Duodenal mucosa (tissue), 2 donors: ENCODE data around the gene CYBC1.

Experiments
- H3K27ac ChIP-seq: one replicate; pipeline ENCODE4 v1.7.0; 2013; ENCODE audit warnings: low read depth, low read length
- H3K27me3 ChIP-seq, 2 donors: one replicate each; pipeline ENCODE4 v1.7.0; 2013; ENCODE audit warnings: low read length in 2 of 2, control low read depth in 1 of 2; ENCODE audit not compliant: insufficient read depth in 2 of 2, control insufficient read depth in 1 of 2
- H3K36me3 ChIP-seq, 2 donors: one replicate each; pipeline ENCODE4 v1.7.0; 2013; ENCODE audit warnings: low read length in 2 of 2, control low read depth in 1 of 2; ENCODE audit not compliant: insufficient read depth in 2 of 2, control insufficient read depth in 1 of 2
- H3K4me1 ChIP-seq, 2 donors: one replicate each; pipeline ENCODE4 v1.7.0; 2013; ENCODE audit warnings: low read length in 2 of 2, control low read depth in 1 of 2; ENCODE audit not compliant: insufficient read depth in 2 of 2, control insufficient read depth in 1 of 2
- H3K4me3 ChIP-seq, 2 donors: one replicate each; pipeline ENCODE4 v1.7.0; 2013; ENCODE audit warnings: low read length in 2 of 2, low read depth in 1 of 2
- H3K9ac ChIP-seq, 2 donors: one replicate each; pipeline ENCODE4 v1.7.0; 2013; ENCODE audit warnings: low read length in 2 of 2, low read depth in 1 of 2
- H3K9me3 ChIP-seq, 2 donors: one replicate each; pipeline ENCODE4 v1.7.0; 2013; ENCODE audit warnings: low read length in 2 of 2, control low read depth in 1 of 2; ENCODE audit not compliant: control insufficient read depth in 1 of 2

Gene CYBC1

DNA sequence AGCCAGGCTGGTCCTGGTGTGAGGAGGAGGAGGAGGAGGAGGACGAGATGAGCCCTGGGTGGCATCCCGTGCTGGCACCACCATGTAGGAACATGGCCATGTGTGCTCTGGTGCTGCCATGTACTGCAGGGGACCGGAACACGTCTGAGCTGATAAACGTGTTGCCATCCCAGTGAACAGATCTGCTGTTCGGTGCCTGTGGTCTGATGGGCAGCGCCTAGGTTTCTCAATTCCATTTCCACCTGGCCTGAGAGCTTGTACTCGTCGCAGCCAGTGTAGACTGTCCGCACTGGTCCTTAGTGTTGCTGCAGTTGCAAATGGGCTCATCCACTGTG is 40.6 kb upstream of the CYBC1 start:
- Histone ChIP-seq H3K9ac (no peak overlapping the region), H3K27ac (no peak overlapping the region), H3K4me3 (no peak overlapping the region)

GRCh38 chr17:82490512-82491195 is 40.1 kb upstream of the CYBC1 start:
- no peak overlapping the region for H3K9ac ChIP-seq

More for the DNA sequence above, 40.6 kb upstream of the CYBC1 start:
- Histone ChIP-seq H3K9me3 (no peaks in the 10 kb centered on the region), H3K4me1 (peaks cover 2 to 7% of the 10 kb centered on the region in 2 donors), H3K36me3 (peaks cover 13 to 22% of the 10 kb centered on the region in 2 donors), H3K27me3 (no peaks in the 10 kb centered on the region)

DNA sequence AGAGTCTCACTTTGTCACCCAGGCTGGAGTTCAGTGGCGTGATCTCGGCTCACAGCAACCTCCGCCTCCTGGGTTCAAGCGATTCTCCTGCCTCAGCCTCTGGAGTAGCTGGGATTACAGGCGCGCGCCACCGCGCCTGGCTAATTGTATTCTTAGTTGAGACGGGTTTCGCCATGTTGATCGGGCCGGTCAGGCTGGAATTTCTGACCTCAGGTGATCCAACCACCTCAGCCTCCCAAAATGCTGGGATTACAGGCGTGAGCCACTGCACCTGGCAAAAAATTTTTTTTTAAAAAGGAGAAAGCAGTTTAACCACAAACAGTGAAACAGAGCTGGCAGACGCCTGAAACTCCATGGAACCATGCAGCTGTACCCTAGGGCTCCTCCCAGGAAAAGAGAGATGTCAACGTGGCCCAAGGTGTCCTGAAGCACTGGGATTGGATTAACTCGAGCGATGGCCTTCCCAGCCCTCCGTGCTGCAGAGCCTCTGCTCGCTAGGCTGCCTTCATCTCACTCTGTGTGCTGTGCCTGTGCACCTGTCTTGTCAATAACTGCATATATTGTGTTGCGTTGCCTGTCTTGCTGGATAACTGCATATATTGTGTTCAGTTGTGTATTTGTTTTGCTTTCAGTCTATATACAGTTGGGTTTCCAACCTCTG is 39.4 kb upstream of the CYBC1 start:
- Histone ChIP-seq H3K9ac (no peak overlapping the region), H3K27me3 (no peaks in the 10 kb centered on the region), H3K27ac (no peak overlapping the region), H3K4me3 (no peak overlapping the region), H3K9me3 (no peaks in the 10 kb centered on the region), H3K36me3 (peaks cover 22 to 32% of the 10 kb centered on the region in 2 donors), H3K4me1 (peaks cover 0 to 7% of the 10 kb centered on the region in 2 donors)

More at GRCh38 chr17:82490512-82491195, 40.1 kb upstream of the CYBC1 start:
- peaks cover 18 to 27% of the 10 kb centered on the region in 2 donors for H3K36me3 ChIP-seq
- no peaks in the 10 kb centered on the region for H3K27me3 ChIP-seq
- H3K27ac ChIP-seq = no peak overlapping the region
- H3K9me3 ChIP-seq = no peaks in the 10 kb centered on the region
- H3K4me1 ChIP-seq = peaks cover 0 to 7% of the 10 kb centered on the region in 2 donors
- no peak overlapping the region for H3K4me3 ChIP-seq

DNA sequence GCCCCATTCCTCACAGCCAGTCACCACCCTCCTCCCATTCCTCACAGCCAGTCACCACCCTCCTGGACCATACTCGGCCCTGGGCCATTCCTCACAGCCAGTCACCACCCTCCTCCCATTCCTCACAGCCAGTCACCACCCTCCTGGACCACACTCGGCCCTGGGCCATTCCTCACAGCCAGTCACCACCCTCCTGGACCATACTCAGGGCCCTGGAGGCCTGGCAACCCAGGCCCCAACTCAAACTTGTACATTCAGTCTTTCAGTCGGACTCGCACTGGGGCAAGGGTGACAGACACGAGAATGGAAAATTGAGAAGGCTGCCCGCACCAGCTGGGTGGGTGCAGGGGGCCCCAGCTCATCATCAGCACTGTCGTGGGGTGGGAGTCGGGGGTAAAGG is 38.6 kb upstream of the CYBC1 start:
- H3K27ac ChIP-seq = no peak overlapping the region
- peaks cover 0 to 7% of the 10 kb centered on the region in 2 donors for H3K4me1 ChIP-seq
- peaks cover 26 to 40% of the 10 kb centered on the region in 2 donors for H3K36me3 ChIP-seq
- no peak overlapping the region for H3K9ac ChIP-seq
- no peak overlapping the region for H3K4me3 ChIP-seq
- no peaks in the 10 kb centered on the region for H3K27me3 ChIP-seq
- H3K9me3 ChIP-seq = no peaks in the 10 kb centered on the region

DNA sequence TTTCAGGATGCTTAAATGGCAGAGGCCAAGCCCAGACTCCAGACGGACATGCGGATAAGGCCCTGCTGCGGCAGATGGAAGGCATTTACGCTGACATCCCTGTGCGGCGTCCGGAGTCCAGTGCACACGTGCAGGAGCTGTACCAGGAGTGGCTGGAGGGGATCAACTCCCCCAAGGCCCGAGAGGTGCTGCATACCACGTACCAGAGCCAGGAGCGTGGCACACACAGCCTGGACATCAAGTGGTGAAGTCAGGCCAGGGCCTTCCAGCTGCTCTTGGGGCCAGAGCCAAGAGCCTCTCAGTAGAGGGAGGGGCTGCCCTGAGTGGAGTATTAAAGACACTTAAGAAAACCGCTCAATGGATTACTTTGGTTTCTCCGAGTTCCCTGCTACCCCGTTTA is 37.4 kb upstream of the CYBC1 start:
- Histone ChIP-seq H3K4me1 (peaks cover 0 to 1% of the 10 kb centered on the region in 2 donors), H3K36me3 (peaks cover 34 to 48% of the 10 kb centered on the region in 2 donors), H3K9ac (no peak overlapping the region), H3K4me3 (no peak overlapping the region), H3K27ac (no peak overlapping the region), H3K27me3 (no peaks in the 10 kb centered on the region), H3K9me3 (no peaks in the 10 kb centered on the region)

DNA sequence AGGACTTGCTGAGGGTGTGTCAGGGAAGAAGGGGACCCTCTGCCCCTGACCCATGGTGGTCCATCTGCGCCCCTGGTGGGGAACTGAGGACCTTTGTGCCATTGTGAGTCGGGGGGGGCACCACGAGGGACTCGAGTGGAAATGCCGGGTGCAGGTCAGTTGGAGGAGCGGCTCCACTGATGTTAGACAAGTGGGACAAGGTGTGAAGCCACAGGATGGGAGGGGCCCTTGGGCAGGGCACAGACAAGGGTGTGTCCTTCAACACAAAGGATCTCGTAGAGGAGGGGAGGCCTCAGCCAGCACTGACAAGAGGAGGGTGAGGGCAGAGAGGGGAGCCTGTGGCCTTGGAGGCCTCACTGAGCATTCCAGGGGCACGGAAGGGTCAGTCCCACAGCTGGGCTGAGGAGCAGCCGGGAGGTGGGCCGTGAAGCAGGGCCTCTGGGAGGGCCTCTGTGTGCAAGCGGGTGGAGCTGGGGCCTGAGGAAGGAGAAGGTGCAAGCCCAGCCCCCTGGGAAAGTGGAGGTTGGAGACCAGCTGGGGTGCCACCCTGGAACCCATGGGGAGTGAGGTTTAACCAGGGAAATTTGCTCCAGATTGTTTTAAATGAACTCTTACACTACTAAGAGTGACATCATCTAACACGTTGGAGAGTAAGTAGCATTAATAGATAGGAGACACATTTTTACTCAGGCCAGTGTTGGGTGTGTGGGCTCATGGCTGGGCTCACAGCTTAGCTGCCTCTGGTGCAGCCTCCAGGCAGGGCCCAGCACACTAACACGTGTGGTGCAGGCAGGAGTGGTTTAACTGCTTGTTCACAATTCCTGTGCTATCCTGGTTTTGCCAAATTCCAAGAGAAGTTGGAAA is 35.9 kb upstream of the CYBC1 start:
- Histone ChIP-seq H3K9me3 (no peaks in the 10 kb centered on the region), H3K4me1 (no peaks in the 10 kb centered on the region), H3K4me3 (no peak overlapping the region), H3K27me3 (no peaks in the 10 kb centered on the region), H3K9ac (no peak overlapping the region), H3K36me3 (peaks cover 34 to 52% of the 10 kb centered on the region in 2 donors), H3K27ac (no peak overlapping the region)

- Histone ChIP-seq H3K36me3 (peaks cover 49 to 73% of the 10 kb centered on the region in 2 donors), H3K4me1 (no peaks in the 10 kb centered on the region), H3K4me3 (no peak overlapping the region), H3K9ac (no peak overlapping the region), H3K27me3 (no peaks in the 10 kb centered on the region), H3K9me3 (no peaks in the 10 kb centered on the region), H3K27ac (no peak overlapping the region)
Measured at GRCh38 chr17:82483836-82484235, 33.3 kb upstream of the CYBC1 start.

GRCh38 chr17:82483204-82483660 is 32.7 kb upstream of the CYBC1 start:
- Histone ChIP-seq H3K27ac (no peak overlapping the region), H3K4me1 (no peaks in the 10 kb centered on the region), H3K36me3 (peaks cover 51 to 74% of the 10 kb centered on the region in 2 donors), H3K4me3 (no peak overlapping the region), H3K9ac (no peak overlapping the region), H3K9me3 (no peaks in the 10 kb centered on the region), H3K27me3 (no peaks in the 10 kb centered on the region)

- Histone ChIP-seq H3K9me3 (no peaks in the 10 kb centered on the region), H3K27ac (no peak overlapping the region), H3K36me3 (peaks cover 30 to 62% of the 10 kb centered on the region in 2 donors), H3K4me1 (no peaks in the 10 kb centered on the region), H3K9ac (no peak overlapping the region), H3K27me3 (no peaks in the 10 kb centered on the region), H3K4me3 (no peak overlapping the region)
Measured at GRCh38 chr17:82480318-82480717, 29.8 kb upstream of the CYBC1 start.

- peaks cover 32 to 61% of the 10 kb centered on the region in 2 donors for H3K36me3 ChIP-seq
- no peak overlapping the region for H3K4me3 ChIP-seq
- H3K27ac ChIP-seq = no peak overlapping the region
- no peaks in the 10 kb centered on the region for H3K9me3 ChIP-seq
- H3K9ac ChIP-seq = no peak overlapping the region
- H3K4me1 ChIP-seq = no peaks in the 10 kb centered on the region
- H3K27me3 ChIP-seq = no peaks in the 10 kb centered on the region
Measured at GRCh38 chr17:82479602-82480001, 29.1 kb upstream of the CYBC1 start.
